Posterior vena cava (tissue), 2 donors: ENCODE measurements around the gene MS4A18. TPM values are rescaled to one million over a fixed set of nuclear protein-coding genes. Genes with fewer than 3 reads are reported as not detected.

Experiments
- DNase-seq: peaks from one replicate; pipeline ENCODE4 v3.0.0-alpha.2; 2020; ENCODE audit warnings: low spot score
- intact Hi-C, 2 donors: fragments of 100-400 bp; cut with DNase I; formaldehyde crosslinking; loops; one replicate each; pipeline versions ENCODE4 v1.14.1 to v1.14.2; 2022 to 2023
- total RNA-seq, 2 donors: library from RNA; stranded (reverse); fragmentation: NEBNext Ultra II Directional; extraction: Animal tissue kit (Norgen Biotek cat#: 25700); gene quantifications; one replicate each; pipeline ENCODE4 v1.2.1, GENCODE V29; 2021
- donor health status: DM: yes; HTN: yes; CAD: no.
- donor health status: DM: yes; HTN: yes; CAD: no.

The MS4A18 gene
- total RNA-seq, 2 donors from 2014 or later, result not detected

DNA sequence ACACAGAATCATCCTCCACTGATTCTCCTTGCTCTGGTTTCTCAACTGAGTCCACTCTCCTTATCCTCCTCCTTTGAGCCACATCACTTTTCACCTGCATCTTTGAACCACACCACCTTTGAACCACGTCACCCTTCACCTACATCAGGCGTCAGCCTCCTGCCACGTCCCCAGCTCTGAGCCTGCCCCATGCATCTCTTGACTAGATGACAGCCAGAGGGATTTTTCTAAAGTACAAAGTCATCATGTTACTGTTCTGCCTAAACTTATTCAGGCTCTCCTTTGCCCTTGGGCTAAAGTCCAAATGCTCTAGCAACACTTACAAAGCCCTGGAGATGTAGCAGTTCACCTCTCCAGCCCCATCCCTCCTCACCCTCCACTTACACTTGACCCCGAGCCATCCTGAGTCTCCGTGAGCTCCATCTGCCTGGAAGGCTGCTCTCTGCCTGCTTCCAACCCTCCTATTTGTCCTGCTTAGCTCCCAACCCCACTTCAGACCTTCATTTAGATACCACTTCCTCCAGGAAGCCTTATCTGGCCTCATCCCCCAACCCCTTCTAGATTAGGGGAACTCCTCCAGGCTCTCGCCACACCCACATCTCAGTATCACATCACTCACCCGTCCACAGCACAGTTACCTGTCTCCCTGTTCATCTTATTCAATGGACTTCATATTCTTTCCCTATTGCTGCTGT is 56.9 kb downstream of the MS4A18 start:
- DNase-seq, result peak; percentile 25
- intact Hi-C loops, result no loop called here

DNA sequence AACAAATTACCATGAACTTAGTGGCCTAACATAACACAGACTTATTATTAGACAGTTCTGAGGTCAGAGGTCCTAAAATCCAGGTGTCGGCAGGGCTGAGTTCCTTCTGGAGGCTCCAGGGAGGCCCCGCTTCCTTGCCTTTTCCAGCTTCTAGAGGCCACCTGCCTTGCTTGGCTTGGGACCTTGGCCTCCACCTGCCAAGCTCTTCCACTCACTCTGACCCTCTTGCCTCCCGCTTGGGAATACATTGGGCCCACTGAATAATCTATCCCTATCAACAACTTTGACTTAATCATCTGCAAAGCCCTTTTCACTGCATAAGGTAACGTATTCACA is 57.4 kb downstream of the MS4A18 start:
- DNase-seq, result no peak
- intact Hi-C loops, result no loop called here

DNA sequence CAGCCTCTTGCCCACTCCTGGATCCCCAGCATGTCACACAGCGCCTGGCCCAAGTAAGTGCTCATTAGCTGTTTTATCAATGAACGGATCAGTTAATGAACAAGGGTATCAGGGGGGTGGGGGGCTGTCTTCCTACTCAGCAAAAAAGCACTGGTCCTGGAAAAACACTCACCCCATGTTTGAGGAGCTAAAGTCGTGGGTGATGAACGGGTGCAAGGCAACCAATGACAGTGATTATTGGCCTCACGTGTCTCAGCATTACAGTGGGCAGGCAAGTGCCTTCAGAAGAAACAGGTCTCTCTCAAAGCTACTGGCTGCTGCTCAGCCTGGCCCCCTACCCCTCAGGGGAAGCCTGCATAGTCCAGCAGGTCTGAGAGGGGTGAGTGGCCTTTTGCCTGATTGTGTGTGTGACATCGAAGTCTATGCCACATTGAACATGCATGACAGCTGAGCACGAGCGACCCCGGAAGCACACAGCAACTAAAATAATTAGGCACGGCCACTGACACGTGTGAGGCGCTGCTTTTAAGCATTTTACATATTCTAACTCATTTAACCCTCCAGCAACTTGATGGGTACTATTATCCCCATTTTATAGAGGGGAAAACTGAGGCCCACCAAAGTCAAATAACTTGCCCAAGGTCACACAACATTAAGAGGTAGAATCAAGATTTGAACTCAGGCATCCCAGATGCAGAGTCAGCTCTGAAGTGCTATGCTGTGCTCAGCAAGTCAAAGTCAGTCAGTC is 58.0 kb downstream of the MS4A18 start:
- DNase-seq, result peak; percentile 58
- intact Hi-C loops, result no loop called here

DNA sequence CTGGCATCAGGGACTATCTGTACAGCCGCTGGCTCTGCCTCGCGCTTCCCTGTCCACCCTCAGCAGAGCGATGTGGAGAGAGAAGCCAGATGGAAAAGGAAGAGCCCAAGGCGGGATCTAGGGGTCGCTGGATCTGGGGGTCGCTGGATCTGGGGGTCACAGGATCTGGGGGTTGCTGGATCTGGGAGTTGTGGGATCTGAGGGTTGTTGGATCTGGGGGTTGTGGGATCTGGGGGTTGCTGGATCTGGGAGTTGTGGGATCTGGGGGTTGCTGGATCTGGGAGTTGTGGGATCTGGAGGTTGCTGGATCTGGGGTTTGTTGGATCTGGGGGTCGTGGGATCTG is 58.6 kb downstream of the MS4A18 start:
- intact Hi-C loops, result no loop called here
- DNase-seq, result peak; percentile 44

DNA sequence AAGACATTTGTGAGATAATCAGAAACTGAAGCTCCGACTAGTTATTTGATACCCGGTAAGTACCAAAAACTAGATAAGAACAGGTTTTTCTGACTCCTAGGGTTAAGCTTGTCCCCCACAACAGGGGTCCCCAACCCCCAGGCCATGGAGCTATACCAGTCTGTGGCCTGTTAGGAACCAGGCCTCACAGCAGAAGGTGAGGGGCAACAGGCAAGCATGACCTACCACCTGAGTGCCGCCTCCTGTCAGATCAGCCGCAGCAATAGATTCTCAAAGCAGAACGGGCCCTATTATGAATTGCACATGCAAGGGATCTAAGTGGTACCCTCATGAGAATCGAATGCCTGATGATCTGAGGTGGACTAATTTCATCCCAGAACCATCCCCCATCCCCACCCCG is 59.4 kb downstream of the MS4A18 start:
- DNase-seq, result peak; percentile 47
- intact Hi-C loops, result no loop called here

DNA sequence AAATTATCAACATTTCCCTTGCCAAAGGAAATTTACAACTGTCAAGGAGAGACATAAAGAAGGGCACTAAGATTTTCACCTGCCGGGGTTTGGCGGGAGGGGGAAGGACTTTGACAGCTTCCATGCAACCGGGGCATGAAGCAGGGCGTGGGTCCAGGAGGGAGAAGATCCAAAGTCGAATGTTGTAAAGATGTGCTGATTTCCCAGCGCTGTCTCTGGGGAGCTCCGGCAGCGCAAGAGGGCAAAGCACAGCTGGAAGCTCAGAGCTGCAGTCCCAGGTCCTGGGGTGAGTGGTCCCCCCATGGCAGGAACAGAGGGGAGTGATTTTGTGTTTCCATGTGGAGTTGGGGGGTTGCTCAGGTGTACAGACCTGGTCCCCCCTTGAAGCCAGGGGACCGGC is 60.6 kb downstream of the MS4A18 start, which contains the start of gene MS4A10:
Gene MS4A10, plus strand, starts transcription at position 198 of the 400 bp plus-strand sequence. CDS start 5,003 bp downstream, outside the sequence.
- peak; percentile 34 for DNase-seq
- intact Hi-C loops, result no loop called here

DNA sequence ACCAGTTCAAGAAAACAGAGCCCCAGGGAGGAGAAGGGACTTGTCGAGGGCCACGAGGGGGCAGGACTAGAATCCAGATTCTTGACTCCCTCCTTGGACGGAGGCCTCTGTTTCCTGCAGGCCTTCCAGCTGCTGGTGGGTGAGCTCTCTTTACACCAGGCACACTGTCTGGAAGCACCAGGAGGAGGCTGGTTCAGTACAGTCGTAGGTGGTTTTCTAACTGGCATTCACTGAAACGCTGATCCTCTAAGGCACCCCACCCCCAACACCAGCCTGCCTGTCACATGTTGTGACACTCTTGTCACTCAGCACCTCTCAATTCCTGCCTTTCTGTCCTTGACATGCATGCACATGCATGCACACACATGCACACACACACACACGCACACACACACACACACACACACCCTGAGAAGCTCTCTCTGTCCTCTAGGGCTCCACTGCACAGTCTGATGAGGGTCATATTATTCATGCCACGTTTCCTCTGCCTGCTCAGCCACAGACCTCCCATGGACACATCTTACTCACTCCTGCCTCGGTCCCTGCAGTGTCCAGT is 61.4 kb downstream of the MS4A18 start:
- DNase-seq, result peak; percentile 58
- intact Hi-C loops, result no loop called here

DNA sequence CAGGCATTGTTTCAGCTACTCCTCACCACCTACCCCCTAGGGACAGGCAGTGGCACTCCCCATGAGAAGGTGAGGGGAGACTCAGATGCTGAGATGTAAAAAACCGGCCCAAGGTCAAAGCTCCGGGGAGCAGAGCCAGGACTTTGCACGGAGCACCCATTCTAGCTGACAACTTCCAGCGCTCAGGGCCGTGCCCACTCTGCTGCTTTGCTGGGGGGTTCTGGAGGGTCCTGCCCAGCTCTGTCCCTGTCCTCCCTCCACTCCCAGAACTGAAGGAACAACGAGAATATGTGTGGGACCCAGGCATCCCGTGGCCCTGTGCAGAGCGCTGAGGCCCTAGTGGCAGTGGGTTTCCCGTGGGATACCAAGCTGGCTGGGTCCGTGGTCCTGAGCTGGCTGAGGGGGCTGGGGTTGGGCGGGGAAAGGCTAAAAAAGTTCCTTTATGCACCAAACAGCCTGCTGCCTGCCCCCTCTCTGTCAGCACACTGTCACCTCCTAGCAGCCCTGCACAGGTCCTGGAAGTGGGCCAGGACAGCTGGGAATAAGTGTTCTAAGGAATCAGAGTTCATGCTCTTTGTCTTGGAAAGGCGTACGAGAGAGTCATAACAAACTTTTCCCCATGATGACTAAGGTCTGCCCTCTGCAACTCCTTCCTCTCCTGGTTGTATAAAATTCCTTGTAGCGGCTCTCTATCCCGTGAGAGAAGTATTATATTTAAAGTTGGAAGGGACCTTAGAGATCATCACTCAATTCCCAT is 62.5 kb downstream of the MS4A18 start:
- intact Hi-C loops, result no loop called here
- peak; percentile 87 for DNase-seq

DNA sequence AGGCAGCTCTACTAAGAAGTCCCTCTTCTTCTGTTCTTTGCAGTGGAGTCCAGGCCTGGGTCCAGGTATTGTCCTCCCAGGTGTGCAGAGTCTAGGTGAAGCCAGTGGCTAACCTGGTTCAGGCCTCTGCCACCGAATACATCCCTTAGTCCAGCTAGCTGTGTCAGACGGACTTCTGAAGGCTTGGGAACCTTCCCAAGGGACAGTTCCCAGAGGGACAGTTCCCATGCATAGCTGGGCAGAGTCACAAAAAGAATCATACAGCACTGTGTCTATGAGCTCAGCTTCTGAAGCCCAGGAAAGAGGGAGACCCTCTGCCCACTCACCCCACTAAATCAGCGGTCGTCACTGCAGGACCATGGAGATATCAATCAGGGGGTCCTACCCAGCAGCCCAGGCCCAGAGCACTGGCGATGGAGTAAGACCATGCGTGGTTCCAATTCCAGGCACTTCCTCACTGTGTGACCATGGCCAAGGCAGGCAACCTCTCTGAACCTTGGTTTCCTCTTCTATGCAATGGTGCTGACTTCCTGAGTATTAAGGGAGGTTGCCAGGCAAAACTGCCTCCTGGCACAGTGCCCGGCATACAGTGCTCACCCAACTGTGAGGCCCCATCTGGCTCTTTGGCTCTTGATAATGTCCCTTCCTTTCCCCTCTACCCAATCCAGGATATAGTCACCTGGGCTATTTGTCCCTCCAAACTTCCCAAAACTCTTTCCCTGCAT is 64.0 kb downstream of the MS4A18 start:
- intact Hi-C loops, result no loop called here
- DNase-seq, result peak; percentile 53

DNA sequence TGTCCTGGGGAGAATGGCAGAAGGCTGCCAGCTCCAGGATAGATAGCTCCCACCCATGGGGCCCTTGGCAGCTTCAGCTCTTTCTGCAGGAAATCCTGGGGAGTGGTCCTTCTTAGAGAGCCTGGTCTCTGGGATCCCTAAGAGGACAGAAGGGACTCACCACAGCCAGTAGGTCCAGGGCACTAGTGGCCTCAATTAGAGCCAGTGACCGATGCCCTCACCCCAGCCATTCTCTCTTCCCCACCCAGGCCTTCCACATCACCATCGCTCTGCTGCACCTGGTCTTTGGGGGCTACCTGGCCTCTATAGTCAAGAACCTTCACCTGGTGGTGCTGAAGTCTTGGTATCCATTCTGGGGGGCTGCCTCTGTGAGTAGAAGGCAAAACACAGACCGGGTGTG is 66.2 kb downstream of the MS4A18 start:
- DNase-seq, result no peak
- intact Hi-C loops, result no loop called here

DNA sequence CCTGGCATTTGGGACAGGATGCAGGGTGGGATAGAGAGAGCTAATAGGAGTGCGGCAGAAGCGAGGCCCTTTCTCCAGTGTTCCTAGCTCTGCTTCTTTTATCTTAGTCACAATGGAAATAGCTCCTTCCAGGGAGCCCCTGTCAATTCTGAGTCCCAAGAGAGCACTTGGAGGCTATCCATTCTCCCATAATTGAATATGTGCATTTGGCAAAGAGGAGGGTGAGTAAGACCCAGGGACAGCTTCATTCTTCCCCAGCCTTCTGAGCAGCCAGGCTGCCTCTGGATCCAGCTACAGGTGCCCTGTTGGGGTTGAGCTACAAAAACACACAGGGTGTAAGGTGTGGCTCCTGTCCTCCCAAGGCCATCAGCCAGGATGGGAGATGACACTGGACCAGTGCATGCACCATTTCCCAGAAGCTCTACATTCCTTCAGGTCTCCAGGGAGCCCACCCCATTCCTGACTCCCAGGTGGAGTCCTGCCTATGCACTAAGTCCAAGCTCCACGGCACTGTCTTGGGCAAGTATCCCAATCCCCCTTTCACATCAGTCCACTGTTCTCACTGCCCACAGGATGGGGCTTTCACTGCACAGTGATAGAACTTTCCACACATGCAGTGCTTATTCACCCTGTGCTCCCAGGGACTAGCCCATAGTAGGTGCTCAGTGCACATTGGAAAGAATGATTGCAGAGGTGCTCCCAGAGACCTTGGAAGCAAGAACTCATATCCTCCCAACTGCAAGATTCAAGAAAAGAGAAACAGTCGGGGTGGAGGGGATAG is 66.8 kb downstream of the MS4A18 start:
- DNase-seq, result peak; percentile 36
- intact Hi-C loops, result no loop called here

DNA sequence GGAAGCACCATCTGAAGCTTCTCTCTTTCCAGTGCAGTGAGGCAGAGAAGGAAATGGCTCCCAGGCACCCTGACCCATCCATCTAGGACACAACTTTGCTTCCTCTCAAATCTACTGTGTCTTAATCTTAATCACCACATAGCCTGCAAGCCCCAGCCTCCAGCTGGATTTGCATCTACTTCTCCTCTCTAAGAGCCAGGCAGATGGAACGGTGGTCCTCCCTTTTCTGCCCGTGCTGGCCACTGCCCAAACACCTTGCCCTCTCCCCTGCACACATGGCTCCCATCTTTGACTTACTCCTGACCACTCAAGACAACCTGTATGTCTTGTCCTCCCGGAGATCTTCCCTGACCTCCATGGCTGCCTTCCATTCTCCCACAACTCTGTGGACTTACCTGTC is 68.0 kb downstream of the MS4A18 start:
- DNase-seq, result peak; percentile 59
- intact Hi-C loops, result no loop called here

Other genes starting within 250 kb of the MS4A18 start
- gene MS4A12, start 231.9 kb upstream of the MS4A18 start, total RNA-seq, result not detected
- gene MS4A13, start 209.3 kb upstream of the MS4A18 start, total RNA-seq, result not detected
- gene MS4A8, start 25.1 kb upstream of the MS4A18 start, total RNA-seq, result not detected
- gene MS4A15, start 32.1 kb downstream of the MS4A18 start, total RNA-seq, result not detected
- not detected for gene MS4A10, start 60.6 kb downstream of the MS4A18 start, total RNA-seq
- gene CCDC86, start 117.4 kb downstream of the MS4A18 start, total RNA-seq, result 10 to 100 TPM; 14.9 to 21.9 TPM
- under 1 TPM in 1 of 2 donors, not detected in 1; 0.14 TPM for gene PTGDR2, start 131.2 kb downstream of the MS4A18 start, total RNA-seq
- gene ZP1, start 142.8 kb downstream of the MS4A18 start, total RNA-seq, result not detected
- gene PRPF19, start 181.9 kb downstream of the MS4A18 start, total RNA-seq, result 10 to 100 TPM; 47.6 to 50.9 TPM
- gene TMEM109, start 189.4 kb downstream of the MS4A18 start, total RNA-seq, result 100 to 1,000 TPM; 118 to 125 TPM
- 1 to 10 TPM; 5.4 to 7.7 TPM for gene TMEM132A, start 199.7 kb downstream of the MS4A18 start, total RNA-seq
- 10 to 100 TPM; 27.4 to 29.3 TPM for gene SLC15A3, start 227.5 kb downstream of the MS4A18 start, total RNA-seq
- gene CD6, start 247.0 kb downstream of the MS4A18 start, total RNA-seq, result under 1 TPM; 0.43 to 0.93 TPM